NCI-H146 (cell line): ENCODE measurements around the gene NUDT8.
"Not testable (repeated sequence)": the region's sequence is repeated elsewhere in the genome, so short reads cannot be mapped to it uniquely, and the experiment has no call there.

Experiments used
- DNase-seq: peaks from one replicate; lab custom pipeline; 2025; lab: John Stamatoyannopoulos, UW

The NUDT8 gene

GRCh38 chr11:67588899-67589415, 40.8 kb downstream of the NUDT8 start:
- not testable (repeated sequence) for DNase-seq

DNA sequence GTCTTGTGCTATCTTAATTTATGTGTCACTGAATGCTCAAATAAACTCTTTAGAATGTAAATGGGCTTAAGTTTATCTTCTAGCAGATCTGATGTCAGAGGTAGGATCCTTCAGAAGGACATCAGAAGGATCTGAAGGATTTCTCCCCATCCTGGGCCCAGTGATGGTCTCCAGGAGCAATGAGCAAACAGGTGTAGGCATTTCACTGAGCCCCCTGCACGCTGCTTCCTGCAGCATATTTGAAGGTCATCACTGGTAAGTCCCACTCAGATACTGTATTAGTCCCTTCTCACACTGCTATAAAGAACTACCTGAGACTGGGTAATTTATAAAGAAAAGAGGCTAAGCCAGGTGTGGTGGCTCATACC, 41.6 kb downstream of the NUDT8 start:
- no peak for DNase-seq

- DNase-seq, result no peak
Measured at GRCh38 chr11:67586568-67587250, 43.0 kb downstream of the NUDT8 start.

GRCh38 chr11:67585911-67586310, 43.8 kb downstream of the NUDT8 start:
- peak; percentile 41 for DNase-seq

GRCh38 chr11:67584881-67585873, 44.6 kb downstream of the NUDT8 start:
- no peak for DNase-seq

GRCh38 chr11:67584205-67584880, 45.4 kb downstream of the NUDT8 start:
- DNase-seq, result no peak

- peak; percentile 36 for DNase-seq
Measured at GRCh38 chr11:67583247-67584204, 46.2 kb downstream of the NUDT8 start, which contains the start of gene GSTP1. Gene GSTP1, plus strand, starts transcription at chr11:67583812. Its CDS starts 32 bp downstream, at chr11:67583844.

GRCh38 chr11:67582011-67582410, 47.7 kb downstream of the NUDT8 start:
- no peak for DNase-seq

DNA sequence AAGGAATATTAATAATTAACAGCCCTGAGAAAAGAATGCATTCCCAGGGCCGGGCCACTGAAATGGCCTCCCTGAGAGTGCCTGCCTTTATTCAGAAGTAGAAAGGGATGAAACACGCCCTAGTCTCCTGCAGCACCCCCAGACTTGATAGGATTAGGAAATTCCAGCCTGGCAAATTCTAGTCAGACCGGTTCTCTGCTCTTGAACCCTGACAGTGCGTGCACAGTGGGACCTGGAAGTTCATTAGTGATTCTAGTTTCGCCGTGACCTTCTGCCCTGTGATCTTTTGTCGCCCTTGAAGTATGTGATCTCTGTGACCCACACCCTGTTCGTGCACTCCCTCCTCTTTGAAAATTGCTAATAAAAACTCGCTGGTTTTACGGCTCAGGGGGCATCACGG, 48.3 kb downstream of the NUDT8 start:
- no peak for DNase-seq

- DNase-seq, result no peak
Measured at GRCh38 chr11:67577951-67578350, 51.8 kb downstream of the NUDT8 start.
